HG03565 (cell line): ENCODE results near the gene THAP10.
"Not testable (repeated sequence)": the region's sequence is repeated elsewhere in the genome, so short reads cannot be mapped to it uniquely, and the experiment has no call there.

Experiments
- ATAC-seq: cut with Tn5 transposase; IDR thresholded peaks from one replicate; pipeline ENCODE4 v1.9.1; 2021; ENCODE audit warnings: mild to moderate bottlenecking, moderate library complexity; ENCODE audit not compliant: unreplicated experiment

THAP10 gene

GRCh38 chr15:70879401-70879800 is 12.8 kb downstream of the THAP10 start:
- no peak for ATAC-seq

GRCh38 chr15:70876683-70877082 is 15.6 kb downstream of the THAP10 start:
- ATAC-seq, result no peak

GRCh38 chr15:70876011-70876410 is 16.2 kb downstream of the THAP10 start:
- ATAC-seq, result no peak

- no peak for ATAC-seq
Measured at GRCh38 chr15:70875001-70875782, 17.0 kb downstream of the THAP10 start.

- ATAC-seq, result no peak
Measured at GRCh38 chr15:70873232-70874054, 18.8 kb downstream of the THAP10 start.

GRCh38 chr15:70871490-70871889 is 20.7 kb downstream of the THAP10 start:
- not testable (repeated sequence) for ATAC-seq

- ATAC-seq, result no peak
Measured at GRCh38 chr15:70870051-70870450, 22.2 kb downstream of the THAP10 start.

- no peak for ATAC-seq
Measured at GRCh38 chr15:70869346-70869745, 22.9 kb downstream of the THAP10 start.

GRCh38 chr15:70867911-70868467 is 24.2 kb downstream of the THAP10 start:
- no peak for ATAC-seq

- no peak for ATAC-seq
Measured at GRCh38 chr15:70866982-70867641, 25.1 kb downstream of the THAP10 start.

GRCh38 chr15:70863450-70864218 is 28.6 kb downstream of the THAP10 start:
- no peak for ATAC-seq

- ATAC-seq, result no peak
Measured at GRCh38 chr15:70859998-70860397, 32.2 kb downstream of the THAP10 start.

GRCh38 chr15:70859322-70859908 is 32.8 kb downstream of the THAP10 start:
- ATAC-seq, result no peak

GRCh38 chr15:70858614-70859321 is 33.5 kb downstream of the THAP10 start:
- not testable (repeated sequence) for ATAC-seq

- ATAC-seq, result no peak
Measured at GRCh38 chr15:70857562-70858285, 34.5 kb downstream of the THAP10 start.

- no peak for ATAC-seq
Measured at GRCh38 chr15:70856884-70857561, 35.2 kb downstream of the THAP10 start.

- no peak for ATAC-seq
Measured at GRCh38 chr15:70856177-70856883, 35.9 kb downstream of the THAP10 start.

GRCh38 chr15:70855764-70856163 is 36.5 kb downstream of the THAP10 start:
- ATAC-seq, result no peak
